ENCODE measurements around the gene ATG4B. TPM values are rescaled to one million over a fixed set of nuclear protein-coding genes. Genes with fewer than 3 reads are reported as not detected.

Gene ATG4B
- total and polyA plus RNA-seq, 9 of the 15 experiments (the other 6 are each of a cell fraction or from before 2014, with no cell fraction given), result 5.9 to 58.8 (median 35.6) TPM

- no peak for TF ChIP-seq ZBTB2 (IDR thresholded peaks at IDR 0.05)
- TF ChIP-seq NCOA4 (IDR thresholded peaks at IDR 0.05; ENCODE audit: partially characterized antibody), result no peak
- no peak for TF ChIP-seq ZFP1 (CRISPR knock-in tag; IDR thresholded peaks at IDR 0.05)
- no peak for TF ChIP-seq TCF3 (CRISPR knock-in tag; IDR thresholded peaks at IDR 0.05)
- TF ChIP-seq, protein P1, sequence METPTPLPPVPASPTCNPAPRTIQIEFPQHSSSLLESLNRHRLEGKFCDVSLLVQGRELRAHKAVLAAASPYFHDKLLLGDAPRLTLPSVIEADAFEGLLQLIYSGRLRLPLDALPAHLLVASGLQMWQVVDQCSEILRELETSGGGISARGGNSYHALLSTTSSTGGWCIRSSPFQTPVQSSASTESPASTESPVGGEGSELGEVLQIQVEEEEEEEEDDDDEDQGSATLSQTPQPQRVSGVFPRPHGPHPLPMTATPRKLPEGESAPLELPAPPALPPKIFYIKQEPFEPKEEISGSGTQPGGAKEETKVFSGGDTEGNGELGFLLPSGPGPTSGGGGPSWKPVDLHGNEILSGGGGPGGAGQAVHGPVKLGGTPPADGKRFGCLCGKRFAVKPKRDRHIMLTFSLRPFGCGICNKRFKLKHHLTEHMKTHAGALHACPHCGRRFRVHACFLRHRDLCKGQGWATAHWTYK (CRISPR knock-in tag; IDR thresholded peaks at IDR 0.05), result 0 out of 2 replicates have a peak, but pooled peaks have one; percentile 76
- no peak for TF ChIP-seq MTF1 (CRISPR knock-in tag; IDR thresholded peaks at IDR 0.05; ENCODE audit: borderline replicate concordance)
- TF ChIP-seq ZNF695 (CRISPR knock-in tag; IDR thresholded peaks at IDR 0.05), result no peak
- no peak for TF ChIP-seq ZKSCAN8 (CRISPR knock-in tag; IDR thresholded peaks at IDR 0.05)
- TF ChIP-seq, protein P2, sequence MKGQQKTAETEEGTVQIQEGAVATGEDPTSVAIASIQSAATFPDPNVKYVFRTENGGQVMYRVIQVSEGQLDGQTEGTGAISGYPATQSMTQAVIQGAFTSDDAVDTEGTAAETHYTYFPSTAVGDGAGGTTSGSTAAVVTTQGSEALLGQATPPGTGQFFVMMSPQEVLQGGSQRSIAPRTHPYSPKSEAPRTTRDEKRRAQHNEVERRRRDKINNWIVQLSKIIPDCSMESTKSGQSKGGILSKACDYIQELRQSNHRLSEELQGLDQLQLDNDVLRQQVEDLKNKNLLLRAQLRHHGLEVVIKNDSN (CRISPR knock-in tag; IDR thresholded peaks at IDR 0.05), result no peak
- TF ChIP-seq RBM22 (IDR thresholded peaks at IDR 0.05; ENCODE audit: low read depth, low read length, poor library complexity, severe bottlenecking), result peak; percentile 39
- TF ChIP-seq GABPA (tag; conservative IDR thresholded peaks at IDR 0.05; ENCODE audit: low read depth), result peak; percentile 84
- TF ChIP-seq, protein P3, sequence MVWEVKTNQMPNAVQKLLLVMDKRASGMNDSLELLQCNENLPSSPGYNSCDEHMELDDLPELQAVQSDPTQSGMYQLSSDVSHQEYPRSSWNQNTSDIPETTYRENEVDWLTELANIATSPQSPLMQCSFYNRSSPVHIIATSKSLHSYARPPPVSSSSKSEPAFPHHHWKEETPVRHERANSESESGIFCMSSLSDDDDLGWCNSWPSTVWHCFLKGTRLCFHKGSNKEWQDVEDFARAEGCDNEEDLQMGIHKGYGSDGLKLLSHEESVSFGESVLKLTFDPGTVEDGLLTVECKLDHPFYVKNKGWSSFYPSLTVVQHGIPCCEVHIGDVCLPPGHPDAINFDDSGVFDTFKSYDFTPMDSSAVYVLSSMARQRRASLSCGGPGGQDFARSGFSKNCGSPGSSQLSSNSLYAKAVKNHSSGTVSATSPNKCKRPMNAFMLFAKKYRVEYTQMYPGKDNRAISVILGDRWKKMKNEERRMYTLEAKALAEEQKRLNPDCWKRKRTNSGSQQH (CRISPR knock-in tag; IDR thresholded peaks at IDR 0.05), result no peak
- no peak for TF ChIP-seq ZNF408 (CRISPR knock-in tag; IDR thresholded peaks at IDR 0.05; ENCODE audit: low read depth)
- no peak for TF ChIP-seq YBX1 (IDR thresholded peaks at IDR 0.05)
- TF ChIP-seq ZFP30 (CRISPR knock-in tag; IDR thresholded peaks at IDR 0.05; ENCODE audit: borderline replicate concordance), result no peak
- TF ChIP-seq SP2 (IDR thresholded peaks at IDR 0.05; ENCODE audit: extremely low read depth, low read depth, low read length, poor library complexity, severe bottlenecking), result no peak
- TF ChIP-seq, protein P4, sequence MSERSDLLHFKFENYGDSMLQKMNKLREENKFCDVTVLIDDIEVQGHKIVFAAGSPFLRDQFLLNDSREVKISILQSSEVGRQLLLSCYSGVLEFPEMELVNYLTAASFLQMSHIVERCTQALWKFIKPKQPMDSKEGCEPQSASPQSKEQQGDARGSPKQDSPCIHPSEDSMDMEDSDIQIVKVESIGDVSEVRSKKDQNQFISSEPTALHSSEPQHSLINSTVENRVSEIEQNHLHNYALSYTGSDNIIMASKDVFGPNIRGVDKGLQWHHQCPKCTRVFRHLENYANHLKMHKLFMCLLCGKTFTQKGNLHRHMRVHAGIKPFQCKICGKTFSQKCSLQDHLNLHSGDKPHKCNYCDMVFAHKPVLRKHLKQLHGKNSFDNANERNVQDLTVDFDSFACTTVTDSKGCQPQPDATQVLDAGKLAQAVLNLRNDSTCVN (CRISPR knock-in tag; IDR thresholded peaks at IDR 0.05), result no peak
- TF ChIP-seq ARID1B (IDR thresholded peaks at IDR 0.05), result no peak
- peak; percentile 75 for TF ChIP-seq ZBTB7A (IDR thresholded peaks at IDR 0.05; ENCODE audit: borderline replicate concordance, control insufficient read depth, low read depth, low read length)
- TF ChIP-seq ZNF41 (CRISPR knock-in tag; conservative IDR thresholded peaks at IDR 0.05), result no peak
- TF ChIP-seq ZKSCAN1 (IDR thresholded peaks at IDR 0.05; ENCODE audit: low read depth, low read length), result no peak
- no peak for TF ChIP-seq SNIP1 (IDR thresholded peaks at IDR 0.05; ENCODE audit: low read depth)
- TF ChIP-seq ZNF134 (CRISPR knock-in tag; conservative IDR thresholded peaks at IDR 0.05), result no peak
Measured at GRCh38 chr2:241701399-241702154, 64.1 kb downstream of the ATG4B start, which contains the start of gene ING5 (continued).
